ENCODE data around the gene WDR87.
"Not testable (repeated sequence)": the region's sequence is repeated elsewhere in the genome, so short reads cannot be mapped to it uniquely, and the experiment has no call there.

WDR87 gene

DNA sequence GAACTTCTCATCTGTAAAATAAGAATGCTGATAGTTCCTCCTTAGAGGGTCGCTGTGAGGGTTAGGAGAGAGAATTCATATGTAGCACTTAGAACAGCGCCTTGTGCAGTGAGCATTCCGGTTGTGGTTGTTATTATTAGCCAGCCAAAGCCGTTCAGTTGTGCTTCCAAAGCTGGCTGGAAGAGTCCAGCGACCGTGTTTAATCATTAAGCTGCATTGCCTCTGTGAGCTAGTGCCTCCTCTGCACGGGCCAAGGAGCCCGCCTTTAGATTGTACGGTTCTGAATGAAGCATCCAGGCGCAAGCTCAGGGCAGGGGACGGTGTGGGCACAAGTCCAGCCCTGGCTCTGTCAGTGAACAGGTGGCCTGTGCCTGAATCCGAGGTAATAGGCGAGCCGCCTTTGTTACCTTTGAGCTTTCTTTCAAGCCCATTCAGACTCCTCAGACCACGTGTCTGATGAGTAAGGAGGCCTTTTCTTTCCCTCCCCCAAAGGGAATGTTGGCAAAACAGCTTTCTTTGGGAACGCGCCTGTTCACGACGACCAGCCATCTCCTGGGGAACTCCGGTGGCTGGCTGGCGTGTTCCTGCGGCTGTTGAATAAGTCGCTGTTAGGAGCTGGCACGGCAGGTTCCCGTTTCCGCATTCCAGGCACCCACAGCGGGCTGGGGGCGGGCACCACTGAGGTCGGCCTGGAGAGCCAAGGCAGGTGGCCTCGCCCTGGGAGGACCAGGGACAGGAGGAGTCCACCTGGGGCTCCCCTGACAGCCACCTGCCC, 25.7 kb upstream of the WDR87 start:
- DNase-seq (ENCODE audit: low read depth in 2 of 2, low spot score in 1 of 2), result no peak

DNA sequence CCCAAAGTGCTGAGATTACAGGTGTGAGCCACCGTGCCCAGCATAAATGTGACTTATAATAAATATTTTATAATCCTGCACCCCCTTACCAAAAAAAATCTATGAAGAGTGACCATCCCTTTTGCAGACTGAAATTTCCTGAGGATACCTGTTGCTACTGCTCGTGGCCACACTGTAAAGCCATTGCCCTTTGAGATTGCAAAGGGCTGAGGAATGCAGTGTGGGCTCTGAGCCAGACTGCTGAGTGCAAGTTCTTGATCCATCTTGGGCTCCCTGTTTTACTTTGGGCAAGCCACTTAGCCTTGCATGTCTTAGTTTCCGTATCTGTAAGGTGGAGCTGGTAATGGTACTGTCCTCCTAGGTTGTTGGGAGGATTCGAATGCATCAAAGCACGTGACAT, 24.0 kb upstream of the WDR87 start:
- DNase-seq (ENCODE audit: low read depth in 2 of 2, low spot score in 1 of 2), result no peak

DNA sequence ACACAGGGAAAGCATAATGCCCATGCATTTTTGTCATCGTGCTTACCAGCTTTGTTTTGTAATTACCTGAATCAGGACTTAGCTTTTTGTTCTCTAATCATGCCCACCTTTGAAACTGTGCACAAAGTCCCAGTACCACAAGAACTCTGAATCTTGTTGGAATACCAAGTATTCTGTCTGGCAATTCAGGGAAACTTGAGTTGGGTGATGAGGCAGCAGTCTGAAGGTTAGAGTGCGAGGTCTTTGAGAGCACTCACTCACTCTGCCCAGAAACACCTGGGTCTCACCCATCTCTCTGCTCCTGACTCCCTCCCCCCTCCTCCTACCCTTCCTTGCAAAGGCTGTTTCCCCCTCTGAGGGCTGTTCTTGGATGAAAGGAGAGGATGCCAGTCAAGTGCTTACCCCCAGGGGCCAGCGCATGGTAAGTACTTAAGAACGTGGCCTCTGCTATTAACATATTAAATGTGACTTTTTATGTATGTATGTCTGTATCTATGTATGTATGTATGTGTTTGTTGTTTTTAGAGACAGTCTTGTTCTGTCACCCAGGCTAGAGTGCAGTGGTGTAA, 23.0 kb upstream of the WDR87 start:
- no peak for DNase-seq (ENCODE audit: low read depth in 2 of 2, low spot score in 1 of 2)

DNA sequence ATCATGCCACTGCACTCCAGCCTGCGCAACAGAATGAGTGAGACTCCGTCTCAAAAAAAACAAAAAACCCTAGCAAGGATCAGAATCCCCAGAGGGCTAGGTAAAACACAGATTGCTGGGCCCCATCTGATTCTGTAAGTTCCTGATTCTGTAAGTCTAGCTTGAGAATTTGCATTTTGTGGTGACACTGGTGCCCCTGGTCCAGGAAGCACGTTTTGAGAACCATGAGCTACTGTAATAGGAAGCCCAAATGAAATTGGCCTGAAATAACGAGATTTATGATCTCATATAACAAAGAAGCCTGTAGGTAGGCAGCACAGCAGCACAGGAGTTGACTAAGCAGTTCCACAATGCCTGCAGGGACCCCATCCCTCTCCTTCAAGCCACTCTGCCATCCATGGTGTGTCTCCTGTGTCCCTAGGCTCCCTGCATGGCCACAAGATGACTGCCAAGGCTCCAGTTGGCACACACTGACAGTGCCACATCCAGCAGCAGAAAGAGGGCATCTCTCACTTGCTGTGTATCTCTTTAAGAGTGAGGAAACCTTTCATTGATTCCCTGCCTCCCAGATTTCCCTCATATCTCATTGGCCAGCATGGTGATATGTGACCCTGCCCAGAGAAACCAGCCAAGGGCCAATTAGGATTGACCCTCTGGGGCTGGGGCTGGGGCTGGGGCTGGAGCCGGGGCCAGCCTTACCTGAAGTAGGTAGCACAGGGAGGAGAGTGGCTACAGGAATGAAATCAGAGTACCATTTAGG, 22.3 kb upstream of the WDR87 start:
- no peak for DNase-seq (ENCODE audit: low read depth in 2 of 2, low spot score in 1 of 2)

DNA sequence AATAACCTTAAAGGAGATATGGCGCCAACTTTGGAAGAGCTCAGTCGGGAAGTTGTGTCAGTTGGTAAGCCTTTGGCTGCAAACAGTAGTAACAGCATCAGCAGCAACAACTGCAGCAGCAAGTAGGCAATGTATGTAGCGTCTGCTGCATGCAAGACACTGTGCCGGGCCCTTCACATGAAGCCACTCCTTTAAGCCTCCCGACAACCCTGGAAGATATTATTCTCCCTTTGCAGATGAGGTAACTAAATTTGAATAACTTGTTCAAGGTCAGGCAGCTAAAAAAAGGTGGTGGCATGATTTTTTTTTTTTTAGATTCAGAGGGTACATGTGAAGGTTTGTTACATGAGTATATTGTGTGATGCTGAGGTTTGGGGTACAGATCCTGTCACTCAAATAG, 20.3 kb upstream of the WDR87 start:
- no peak for DNase-seq (ENCODE audit: low read depth in 2 of 2, low spot score in 1 of 2)

DNA sequence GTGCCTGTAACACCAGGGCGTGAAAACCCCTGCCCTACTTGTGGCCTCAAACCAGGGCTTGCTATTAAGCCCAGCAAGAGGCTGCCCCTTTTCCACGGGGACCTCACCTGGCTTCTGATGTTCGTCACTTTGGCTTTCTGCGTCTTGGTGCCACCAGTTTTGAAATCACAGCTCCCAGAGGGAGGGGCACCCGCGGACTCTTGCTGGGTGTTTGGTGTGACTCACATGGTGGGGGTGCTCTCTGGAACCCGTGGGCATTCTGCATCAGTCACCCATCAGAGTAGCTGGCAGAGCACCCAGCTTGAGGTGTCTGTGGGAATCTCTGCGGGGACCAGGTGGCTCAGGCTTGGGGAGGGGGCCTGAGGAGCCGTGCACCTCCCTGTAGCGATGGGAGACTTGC, 19.9 kb upstream of the WDR87 start:
- no peak for DNase-seq (ENCODE audit: low read depth in 2 of 2, low spot score in 1 of 2)

DNA sequence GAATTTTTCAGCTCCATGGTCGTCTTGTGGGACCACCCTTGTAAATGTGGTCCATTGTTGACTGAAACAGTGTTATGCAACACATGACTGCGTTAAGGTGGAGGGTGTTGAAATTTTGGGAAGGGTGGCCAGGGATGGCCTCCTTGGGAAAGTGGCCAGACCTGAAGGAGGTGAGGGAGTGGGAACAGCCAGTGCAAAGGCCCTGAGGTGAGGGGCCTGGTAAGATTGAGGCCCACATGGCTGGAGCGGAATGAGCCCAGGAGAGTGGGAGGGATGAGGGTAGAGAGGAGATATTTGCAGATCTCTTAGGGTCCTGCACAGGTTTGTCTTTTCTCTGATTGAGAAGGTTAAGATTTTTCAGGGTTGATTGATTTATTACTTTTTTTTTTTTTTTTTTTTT, 18.8 kb upstream of the WDR87 start:
- no peak for DNase-seq (ENCODE audit: low read depth in 2 of 2, low spot score in 1 of 2)

DNA sequence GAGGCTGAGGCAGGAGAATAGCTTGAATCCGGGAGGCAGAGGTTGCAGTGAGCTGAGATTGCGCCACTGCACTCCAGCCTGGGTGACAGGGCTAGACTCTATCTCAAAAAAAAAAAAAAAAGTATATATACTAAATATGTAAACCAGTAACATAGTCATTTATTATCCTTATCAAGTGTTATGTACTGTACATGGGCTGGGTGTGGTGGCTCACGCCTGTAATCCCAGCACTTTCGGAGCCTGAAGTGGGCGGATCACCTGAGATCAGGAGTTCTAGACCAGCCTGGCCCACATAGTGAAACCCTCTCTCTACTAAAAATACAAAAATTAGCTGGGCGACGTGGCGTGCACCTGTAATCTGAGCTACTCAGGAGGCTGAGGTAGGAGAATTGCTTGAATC, 18.2 kb upstream of the WDR87 start:
- not testable (repeated sequence) for DNase-seq (ENCODE audit: low read depth in 2 of 2, low spot score in 1 of 2)

DNA sequence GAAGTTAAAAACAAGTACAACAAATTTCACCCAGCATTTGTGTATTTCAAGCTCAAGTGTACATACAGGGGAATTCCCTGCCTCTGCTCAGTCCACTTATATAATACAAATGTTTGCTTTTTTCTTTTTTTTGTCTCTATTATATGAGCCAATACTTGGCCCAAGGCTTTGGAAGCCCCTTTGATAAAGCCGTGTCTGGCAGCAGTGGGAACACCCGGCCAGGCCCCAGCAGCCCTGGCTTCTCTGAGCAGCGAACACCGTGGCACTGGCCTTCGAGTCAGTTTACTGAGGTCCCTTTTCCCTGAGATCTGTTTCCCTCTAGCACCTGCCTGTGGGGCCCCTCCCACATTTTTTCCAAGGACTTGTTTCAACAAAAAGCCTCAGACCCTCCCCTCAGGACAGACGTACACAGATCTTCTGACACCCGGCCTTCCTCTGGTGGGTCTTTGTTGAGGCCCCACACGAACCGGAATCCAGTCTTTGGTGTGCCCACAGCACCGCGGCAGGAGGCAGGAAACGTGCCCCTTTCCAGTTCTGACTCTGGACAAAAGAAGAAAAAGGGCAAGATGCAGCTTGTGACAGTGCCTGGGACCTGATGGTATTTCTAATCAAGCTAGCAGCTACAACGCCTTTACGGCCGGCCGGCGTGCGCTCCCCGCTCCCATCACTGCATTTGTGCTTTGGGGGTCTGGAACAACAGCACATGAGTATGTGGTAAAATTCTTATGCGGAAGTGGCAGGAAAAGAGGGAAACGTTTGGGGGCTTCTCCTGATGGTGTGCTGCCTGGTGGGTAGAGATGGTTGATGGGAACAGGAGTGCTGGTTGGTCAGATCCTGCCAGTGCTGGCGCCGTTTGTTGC, 14.4 kb upstream of the WDR87 start:
- no peak for DNase-seq (ENCODE audit: low read depth in 2 of 2, low spot score in 1 of 2)

DNA sequence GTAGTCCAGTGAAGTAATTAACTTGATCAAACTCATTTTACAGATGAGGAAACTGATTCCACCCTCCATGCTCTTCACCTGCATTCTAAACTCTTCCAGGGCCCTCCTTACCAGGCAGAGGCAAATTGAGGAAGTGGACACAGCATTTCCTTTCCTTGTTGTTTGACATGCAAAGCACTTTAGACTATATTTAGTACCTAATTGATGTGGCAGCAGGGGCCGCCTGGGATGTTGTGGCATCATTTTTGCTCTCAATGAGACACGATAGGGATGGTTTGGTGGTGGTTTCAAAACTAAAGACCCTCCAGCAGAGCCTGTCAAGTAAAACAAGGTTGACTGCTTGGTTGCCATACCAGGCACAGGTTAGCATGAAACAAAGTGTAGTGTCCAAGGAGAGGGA, 8.5 kb upstream of the WDR87 start:
- DNase-seq (ENCODE audit: low read depth in 2 of 2, low spot score in 1 of 2), result no peak

DNA sequence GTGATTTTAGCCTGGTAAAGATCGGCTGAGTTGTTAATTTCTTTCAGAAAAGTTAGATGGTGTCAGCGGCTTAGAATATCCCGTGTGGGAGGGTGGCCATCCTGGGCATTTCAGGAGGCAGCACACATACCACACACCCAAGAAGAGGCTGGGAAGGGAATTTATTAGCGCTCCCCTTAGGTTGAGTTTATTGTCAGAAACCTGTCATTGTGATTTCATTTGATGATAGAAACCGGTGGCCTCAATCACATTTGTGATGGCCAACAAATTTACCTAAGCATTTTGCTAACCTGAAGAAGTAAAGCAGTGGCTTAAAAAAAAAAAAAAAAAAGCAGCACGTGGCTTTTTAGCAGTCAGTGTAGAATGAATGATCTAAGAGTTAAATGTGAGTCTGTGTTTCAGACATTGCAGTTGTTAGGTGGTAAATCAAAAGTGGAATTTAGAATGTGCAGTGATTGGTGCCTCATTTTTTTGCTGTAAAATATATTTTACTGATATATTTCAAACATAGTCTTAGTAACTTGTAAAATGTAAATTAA, 3.3 kb upstream of the WDR87 start:
- DNase-seq (ENCODE audit: low read depth in 2 of 2, low spot score in 1 of 2), result no peak

DNA sequence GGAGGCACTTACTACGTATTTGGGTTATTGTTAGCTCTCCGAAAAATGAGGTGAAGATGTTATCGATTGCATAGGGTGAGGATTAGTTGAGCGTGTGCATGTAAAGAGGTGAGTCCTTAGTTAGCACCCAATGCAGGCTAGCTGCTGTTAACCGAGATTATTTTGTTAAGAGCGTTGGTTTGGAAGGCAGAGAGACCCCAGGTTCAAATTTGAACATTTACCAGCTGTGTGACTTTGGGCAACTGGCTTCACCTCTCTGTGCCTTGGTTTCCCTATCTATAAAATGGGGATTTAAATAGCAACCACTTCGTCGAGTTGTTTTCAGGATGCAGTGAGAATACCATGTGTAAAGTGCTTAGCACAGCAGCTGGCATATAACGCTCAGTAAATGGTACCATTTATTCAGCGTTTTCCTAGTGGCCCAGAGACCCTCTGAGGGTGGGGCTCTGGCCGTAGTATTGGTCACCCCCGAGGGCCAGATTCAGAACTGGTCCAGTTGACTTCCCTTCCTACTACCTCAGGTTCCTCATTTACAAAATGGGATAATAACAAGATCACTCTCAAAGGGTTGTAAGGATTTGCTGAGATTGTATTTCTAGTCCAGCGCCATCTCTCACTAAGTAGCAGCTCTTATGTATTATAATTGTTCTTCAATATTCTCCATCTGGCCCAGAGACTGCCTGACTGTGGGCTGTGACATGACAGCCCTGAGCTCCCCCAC, 1.5 kb upstream of the WDR87 start:
- no peak for DNase-seq (ENCODE audit: low read depth in 2 of 2, low spot score in 1 of 2)

DNA sequence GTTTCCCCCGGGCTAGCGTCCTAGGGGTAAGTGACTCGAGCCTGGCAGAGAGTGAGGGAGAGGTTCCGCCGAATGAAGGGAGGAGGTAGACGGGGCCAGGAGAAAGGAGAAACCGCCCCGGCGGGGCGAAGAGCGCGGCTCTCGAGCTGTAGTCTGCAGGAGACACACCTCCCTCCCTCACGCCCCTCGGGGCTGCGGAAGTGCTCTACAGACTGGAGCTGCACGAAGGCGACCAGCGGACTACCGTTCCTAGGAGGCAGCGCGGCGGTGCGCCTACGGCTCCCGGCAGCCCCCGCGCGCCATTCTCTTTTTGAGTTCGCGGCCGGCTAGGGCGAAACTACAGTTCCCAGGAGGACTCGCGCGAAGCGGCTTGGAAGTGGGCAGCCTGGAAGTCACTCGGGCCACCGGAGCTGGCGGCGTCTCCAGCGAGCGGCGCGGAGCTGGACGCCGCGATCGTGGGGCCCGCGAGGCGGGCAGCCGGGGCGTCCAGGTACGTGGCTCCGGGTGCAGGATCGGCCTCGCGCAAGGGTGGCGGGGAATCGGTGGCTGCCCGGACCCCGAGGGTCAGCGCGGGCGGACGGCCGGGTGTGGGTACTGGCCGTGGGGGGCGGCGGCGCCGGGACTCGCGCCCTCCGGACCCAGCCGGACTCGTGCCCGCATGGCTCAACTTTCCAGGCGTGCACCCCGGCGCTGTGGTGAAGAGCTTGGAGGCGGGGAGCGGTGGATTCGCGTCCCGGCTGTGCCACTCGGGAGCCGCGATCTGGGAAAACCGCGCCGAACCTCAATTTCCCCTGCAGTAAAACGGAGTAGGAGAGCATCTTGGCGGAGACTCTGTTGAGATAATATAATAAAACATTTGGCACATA, 708 bp upstream of the WDR87 start, which contains the start of gene SIPA1L3:
SIPA1L3 (plus strand) TSS at position 340 of the 866 bp plus-strand sequence. CDS start 174,358 bp downstream, outside the sequence.
- DNase-seq (ENCODE audit: low read depth in 2 of 2, low spot score in 1 of 2), result peak; percentile 82 to 85

DNA sequence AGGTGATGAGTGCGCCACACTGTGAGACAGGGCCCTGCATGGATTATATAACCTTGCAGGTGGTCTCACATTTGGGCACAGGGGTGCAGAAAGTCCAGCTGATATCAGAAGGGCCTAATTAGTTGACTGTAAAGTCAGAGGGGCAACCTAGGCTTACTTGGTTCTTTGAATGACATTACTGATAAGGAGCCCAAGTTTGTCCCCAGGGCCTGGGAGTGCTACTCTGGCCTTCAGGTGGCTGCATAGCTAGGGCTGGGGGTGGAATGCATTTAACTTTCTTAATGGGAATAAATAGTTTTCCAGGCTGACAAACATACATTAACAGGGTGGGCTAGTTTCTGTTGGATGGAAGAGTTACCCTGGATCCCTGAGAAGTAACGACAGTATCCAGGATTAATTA, 3.3 kb downstream of the WDR87 start:
- DNase-seq (ENCODE audit: low read depth in 2 of 2, low spot score in 1 of 2), result no peak

DNA sequence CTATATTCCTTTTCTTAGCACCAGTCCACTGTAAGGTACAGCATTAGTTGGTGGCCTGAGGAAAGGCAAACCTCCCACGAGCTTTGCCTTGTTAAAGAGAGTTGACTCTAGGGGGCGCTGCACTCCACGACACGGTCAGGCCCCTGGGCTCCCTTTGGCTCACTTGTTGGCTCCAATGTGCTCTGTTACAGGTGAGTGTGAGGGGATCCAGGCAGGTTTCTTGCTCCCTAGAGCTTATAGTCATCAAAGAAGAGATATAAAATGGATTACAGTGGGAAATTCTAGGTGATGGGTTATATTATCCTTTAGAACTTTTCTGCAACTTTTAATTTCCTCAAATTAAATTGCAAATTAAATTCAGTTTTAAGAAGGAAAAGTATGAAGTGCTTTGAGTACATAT, 3.7 kb downstream of the WDR87 start:
- peak; percentile 47 to 68 for DNase-seq (ENCODE audit: low read depth in 2 of 2, low spot score in 1 of 2)

DNA sequence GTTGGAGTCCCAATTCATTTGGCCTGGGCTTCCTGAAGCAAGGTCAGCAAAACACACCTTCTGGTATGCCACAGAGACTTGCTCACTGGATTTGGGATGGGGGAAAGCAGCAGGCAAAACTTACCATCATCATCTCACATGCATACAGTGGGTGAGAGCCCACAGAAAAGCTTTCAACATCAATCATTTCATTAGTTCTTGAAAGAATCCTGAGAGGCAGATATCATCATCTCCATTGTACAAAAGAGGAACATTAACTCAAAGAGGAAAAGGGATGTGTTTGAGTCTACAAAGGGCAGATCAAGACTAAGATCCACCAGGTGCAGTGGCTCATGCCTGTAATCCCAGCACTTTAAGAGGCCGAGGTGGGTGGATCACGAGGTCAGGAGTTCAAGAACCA, 6.4 kb downstream of the WDR87 start:
- DNase-seq (ENCODE audit: low read depth in 2 of 2, low spot score in 1 of 2), result no peak

DNA sequence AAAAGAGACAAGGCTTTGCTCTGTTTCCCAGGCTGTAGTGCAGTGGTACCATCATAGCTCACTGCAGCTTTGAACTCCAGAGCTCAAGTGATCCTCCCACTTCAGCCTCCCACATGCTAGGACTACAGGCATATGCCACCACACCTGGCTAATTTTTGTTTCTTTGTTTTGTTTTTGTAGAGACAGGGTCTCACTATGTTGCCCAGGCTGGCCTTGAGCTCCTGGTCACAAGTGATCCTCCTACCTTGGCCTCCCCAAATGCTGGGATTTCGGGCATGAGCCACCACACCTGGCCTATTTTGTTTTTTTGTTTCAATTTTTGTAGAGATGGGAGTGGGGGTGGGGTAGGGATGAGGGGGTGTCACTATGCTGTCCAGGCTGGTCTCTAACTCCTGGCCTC, 6.9 kb downstream of the WDR87 start:
- no peak for DNase-seq (ENCODE audit: low read depth in 2 of 2, low spot score in 1 of 2)

DNA sequence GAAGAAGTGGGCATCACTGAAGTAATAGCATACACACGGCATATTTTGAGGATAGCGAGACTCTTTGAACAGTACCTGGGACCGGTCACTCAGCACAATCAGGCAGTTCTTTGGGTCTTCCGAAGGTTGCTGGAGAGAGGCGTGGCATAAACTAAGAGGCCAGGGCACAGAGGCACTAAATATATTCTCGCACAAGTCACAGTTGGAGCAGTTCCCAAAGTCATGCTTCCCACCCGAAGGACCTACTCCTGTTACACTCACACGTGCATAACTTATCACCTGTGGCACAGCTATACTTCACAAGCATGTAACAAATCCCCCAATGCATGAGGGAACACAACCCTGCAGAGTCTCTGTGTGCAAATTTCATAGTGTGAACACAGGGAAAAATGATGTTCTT, 10.2 kb downstream of the WDR87 start:
- no peak for DNase-seq (ENCODE audit: low read depth in 2 of 2, low spot score in 1 of 2)

DNA sequence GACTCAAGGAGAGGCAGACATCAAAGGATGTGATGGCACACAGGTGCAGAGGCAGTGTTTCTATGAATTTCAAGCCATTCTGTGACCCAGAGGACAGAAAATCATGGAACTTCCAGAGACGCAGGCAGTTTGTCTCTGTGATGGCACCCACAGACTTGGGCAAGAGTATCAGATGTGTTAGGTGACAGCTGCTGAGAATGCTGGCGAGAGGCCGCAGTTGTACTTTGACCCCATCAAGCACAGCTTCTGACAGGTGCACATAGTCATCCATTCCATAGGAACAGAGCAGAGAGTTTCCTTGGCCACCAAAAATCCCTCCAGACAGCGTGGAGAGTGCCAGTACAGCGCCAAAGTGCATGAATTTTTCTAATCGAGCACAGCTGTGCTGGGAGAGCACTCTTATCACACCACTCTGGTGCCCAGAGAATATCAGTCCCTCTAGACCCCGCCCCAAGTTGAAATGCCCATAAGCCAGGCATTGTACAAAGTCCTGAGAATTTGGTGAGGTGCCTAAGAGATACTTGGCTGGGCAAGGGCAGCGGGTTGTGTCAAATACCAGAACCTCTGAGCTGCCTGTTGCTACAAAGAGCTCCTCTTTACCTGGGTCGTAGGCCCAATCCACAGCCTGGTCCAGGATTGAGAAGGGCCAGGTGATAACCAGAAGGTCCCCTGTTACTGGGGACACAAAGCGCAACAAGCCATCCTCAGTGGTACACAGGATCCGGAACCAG, 12.4 kb downstream of the WDR87 start:
- DNase-seq (ENCODE audit: low read depth in 2 of 2, low spot score in 1 of 2), result no peak
